Heart right ventricle (tissue), 16 donors: ENCODE measurements around the gene MALRD1. TPM values are rescaled to one million over a fixed set of nuclear protein-coding genes. Genes with fewer than 3 reads are reported as not detected.

Experiments
- ATAC-seq, 8 donors: fragments of 200-7000 bp; cut with Tn5 transposase; one replicate each; pipeline ENCODE4 v1.9.1; 2020; ENCODE audit warnings: mild to moderate bottlenecking in 8 of 8, moderate library complexity in 8 of 8, moderate number of reproducible peaks in 1 of 8
- DNase-seq, 2 donors: peaks; one replicate each; pipeline ENCODE4 v3.0.0-alpha.2; 2020
- H3K27ac ChIP-seq, 10 donors: fragments of 200-600 bp; sonication (generic) in 2 of 10; one replicate each; pipeline versions ENCODE4 v1.5.0 to v1.8.0; 2020 to 2022; ENCODE audit warnings: mild to moderate bottlenecking in 3 of 10
- H3K27me3 ChIP-seq, 7 donors: fragments of 200-600 bp; one replicate each; pipeline ENCODE4 v1.8.0; 2021 to 2022; ENCODE audit warnings: mild to moderate bottlenecking in 2 of 7
- H3K36me3 ChIP-seq, 9 donors: fragments of 200-600 bp; sonication (generic) in 1 of 9; one replicate each; pipeline versions ENCODE4 v1.5.0 to v1.8.0; 2020 to 2022; ENCODE audit warnings: mild to moderate bottlenecking in 2 of 9
- H3K4me1 ChIP-seq, 9 donors: fragments of 200-600 bp; sonication (generic) in 1 of 9; one replicate each; pipeline versions ENCODE4 v1.5.0 to v1.8.0; 2020 to 2022; ENCODE audit warnings: mild to moderate bottlenecking in 4 of 9
- H3K4me3 ChIP-seq, 10 donors: fragments of 200-600 bp; sonication (generic) in 2 of 10; one replicate each; pipeline versions ENCODE4 v1.5.0 to v1.8.0; 2020 to 2022; ENCODE audit warnings: mild to moderate bottlenecking in 7 of 10, moderate library complexity in 2 of 10
- H3K9me3 ChIP-seq, 11 donors: fragments of 200-600 bp in 10 of 11; sonication (generic) in 2 of 11; one replicate each; pipeline versions ENCODE4 v1.5.0 to v1.8.0; 2013 to 2022; ENCODE audit warnings: mild to moderate bottlenecking in 2 of 11, control low read depth in 1 of 11, moderate library complexity in 1 of 11
- WGBS, 2 donors: extraction: QIAGEN DNeasy Blood & Tissue Kit; methylation state at CpG; one replicate each; pipeline ENCODE4 v1.1.7; 2013; ENCODE audit warnings: inconsistent platforms in 1 of 2; 5-methylcytosine and 5-hydroxymethylcytosine counted together
- intact Hi-C, 10 donors: fragments of 100-400 bp; cut with DNase I; formaldehyde crosslinking; loops; one replicate each; pipeline versions ENCODE4 v1.11.1 to v1.14.2; 2022
- polyA plus RNA-seq, 2 donors: library from polyadenylated mRNA; stranded (reverse); fragments of 200-250 nt; gene quantifications; one replicate each; pipeline ENCODE4 v1.2.3, GENCODE V29; 2013
- total RNA-seq, 10 donors: library from RNA; stranded (reverse); fragmentation: NEBNext Ultra II Directional in 3 of 10; extraction: Animal tissue kit (Norgen Biotek cat#: 25700) in 3 of 10; gene quantifications; one replicate each; pipeline versions ENCODE4 v1.2.1 to v1.2.4, GENCODE V29; 2021 to 2023
- TF ChIP-seq, protein P1 (sequence below), 9 donors: fragments of 200-600 bp; sonication (generic) in 2 of 9; IDR thresholded peaks; one replicate each; pipeline versions ENCODE4 v1.5.0 to v1.8.0; 2021 to 2022; ENCODE audit warnings: antibody characterized with exemption in 9 of 9, mild to moderate bottlenecking in 5 of 9, moderate library complexity in 1 of 9
- donor health status: Arrhythmogenic right ventricular cardiomyopathy.
- donor health status: ischemic (EF 13 %, LVEDD 7.1; RV severe dilation, severe dysfunction).
- donor health status: healthy with polysubstance abuse.
- donor health status: DM: no; HTN: yes; CAD: no.
- donor health status: DM: no; HTN: no; CAD: no.
- donor health status: ischemic (EF 25% LVEDD 6.9; RV normal size, moderate dysfunction).
- donor health status: ischemic (EF 25% LVEDD 5.7; RV mildly dilated, moderate dysfunction).
- donor health status: healthy.
- donor health status: DM: yes; HTN: yes; CAD: no.
- donor health status: Ischemic cardiomyopathy.
- donor health status: ischemic (EF 35%, LVEDD 5.7; RV mildly dilated, moderate dysfunction).
- donor health status: nonischemic (EF 11% LVEDD 7.7; RV severe dilation, severe dysfunction).
- donor health status: DM: yes; HTN: yes; CAD: no.
- donor health status: PGD.
- donor health status: ischemic (EF 29% LVEDD 5.4; RV normal size, mild dysfunction).
- donor health status: nonischemic (EF 23%, LVEDD 6.1; RV moderate dilation, normal function).

MALRD1 gene
- total and polyA plus RNA-seq, 12 donors = 0.10 to 2.2 (median 0.47) TPM

DNA sequence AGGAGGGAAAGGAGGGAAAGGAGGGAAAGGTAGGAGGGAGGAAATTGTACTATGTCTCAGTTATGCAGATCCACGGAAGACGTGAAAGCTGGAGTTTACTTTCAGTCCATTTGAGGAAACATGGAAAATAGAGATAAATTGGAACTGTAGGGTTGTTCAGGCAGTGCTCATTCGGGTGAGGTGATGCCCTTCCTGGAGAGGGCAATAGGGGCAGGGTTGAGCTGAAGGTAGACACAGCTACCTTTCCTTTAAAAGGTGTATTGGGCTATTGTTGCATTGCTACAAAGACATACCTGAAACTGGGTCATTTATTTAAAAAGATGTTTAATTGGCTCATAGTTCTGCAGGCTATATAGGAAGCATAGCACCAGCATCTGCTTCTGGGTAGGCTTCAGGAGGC lies 650.7 kb downstream of the MALRD1 start:
- Histone ChIP-seq H3K36me3 (no peaks in the 10 kb centered on the region), H3K4me1 (no peaks in the 10 kb centered on the region), H3K9me3 (no peaks in the 10 kb centered on the region), H3K27me3 (no peaks in the 10 kb centered on the region), H3K27ac (no peak overlapping the region), H3K4me3 (no peak overlapping the region)
- TF ChIP-seq, protein P1, sequence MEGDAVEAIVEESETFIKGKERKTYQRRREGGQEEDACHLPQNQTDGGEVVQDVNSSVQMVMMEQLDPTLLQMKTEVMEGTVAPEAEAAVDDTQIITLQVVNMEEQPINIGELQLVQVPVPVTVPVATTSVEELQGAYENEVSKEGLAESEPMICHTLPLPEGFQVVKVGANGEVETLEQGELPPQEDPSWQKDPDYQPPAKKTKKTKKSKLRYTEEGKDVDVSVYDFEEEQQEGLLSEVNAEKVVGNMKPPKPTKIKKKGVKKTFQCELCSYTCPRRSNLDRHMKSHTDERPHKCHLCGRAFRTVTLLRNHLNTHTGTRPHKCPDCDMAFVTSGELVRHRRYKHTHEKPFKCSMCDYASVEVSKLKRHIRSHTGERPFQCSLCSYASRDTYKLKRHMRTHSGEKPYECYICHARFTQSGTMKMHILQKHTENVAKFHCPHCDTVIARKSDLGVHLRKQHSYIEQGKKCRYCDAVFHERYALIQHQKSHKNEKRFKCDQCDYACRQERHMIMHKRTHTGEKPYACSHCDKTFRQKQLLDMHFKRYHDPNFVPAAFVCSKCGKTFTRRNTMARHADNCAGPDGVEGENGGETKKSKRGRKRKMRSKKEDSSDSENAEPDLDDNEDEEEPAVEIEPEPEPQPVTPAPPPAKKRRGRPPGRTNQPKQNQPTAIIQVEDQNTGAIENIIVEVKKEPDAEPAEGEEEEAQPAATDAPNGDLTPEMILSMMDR (IDR thresholded peaks at IDR 0.05) = no peak
- ATAC-seq (no peak), DNase-seq (no peak)
- intact Hi-C loops = no loop called here
- WGBS, 2 donors = 73 to 77% methylated on average over 3 of the region's 3 CpGs

DNA sequence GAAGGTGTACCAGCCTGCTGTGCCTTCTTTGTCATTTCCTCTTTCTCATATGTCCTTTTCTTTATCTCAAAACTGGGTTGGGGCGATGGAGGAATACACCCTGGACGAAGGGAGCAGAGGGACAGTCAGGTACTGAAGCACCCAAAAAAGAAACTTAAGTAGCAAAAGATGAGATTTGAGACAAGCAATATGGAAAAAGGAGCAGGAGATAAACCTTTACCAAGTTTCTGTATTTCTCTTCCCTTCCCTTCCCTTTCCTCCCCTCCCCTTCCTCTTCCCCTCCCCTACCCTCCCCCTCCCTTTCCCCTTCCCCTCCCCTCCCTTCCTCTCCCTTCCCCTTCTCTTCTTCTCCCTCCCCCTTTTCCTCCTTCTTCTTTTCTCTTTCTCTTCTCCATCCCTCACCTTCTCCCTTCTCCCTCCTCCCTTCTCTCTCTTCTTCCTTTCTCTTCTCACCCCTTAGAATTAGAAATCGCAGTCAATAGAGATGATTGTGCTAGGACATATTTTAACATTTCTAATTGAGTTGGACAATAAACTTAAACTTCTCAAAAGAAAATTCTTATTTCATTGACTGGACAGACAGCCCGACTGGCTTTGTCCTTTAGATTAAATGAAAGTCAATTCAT lies 652.9 kb downstream of the MALRD1 start:
- WGBS, 2 donors = 85 to 92% methylated on average over 4 of the region's 4 CpGs
- no peak for ATAC-seq
- intact Hi-C loops = no loop called here

DNA sequence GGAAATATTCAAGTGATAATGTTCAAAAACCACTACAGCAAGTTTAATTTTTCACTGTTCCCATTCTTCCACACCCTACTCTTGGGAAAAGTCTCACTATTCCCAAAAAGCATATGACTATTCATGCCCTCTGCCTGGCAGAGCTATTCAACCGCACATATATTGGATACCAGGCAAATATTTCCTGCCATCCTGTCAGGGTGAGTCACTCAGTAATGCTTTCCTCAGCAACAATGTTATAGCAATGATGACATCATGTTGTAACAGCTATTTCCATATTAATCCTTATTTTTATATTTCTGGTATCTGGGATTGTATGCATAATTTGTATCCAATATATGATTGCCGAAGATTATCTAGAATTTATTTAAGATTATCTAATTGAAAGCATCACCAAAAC lies 653.6 kb downstream of the MALRD1 start:
- ATAC-seq (no peak), DNase-seq (no peak)
- Histone ChIP-seq H3K4me3 (no peak overlapping the region), H3K36me3 (no peaks in the 10 kb centered on the region), H3K27ac (no peak overlapping the region), H3K4me1 (no peaks in the 10 kb centered on the region), H3K27me3 (no peaks in the 10 kb centered on the region), H3K9me3 (no peaks in the 10 kb centered on the region)
- TF ChIP-seq, protein P1 (IDR thresholded peaks at IDR 0.05) = no peak
- WGBS, 2 donors = 78 to 81% methylated on average over 2 of the region's 2 CpGs
- intact Hi-C loops = no loop called here

More for the DNA sequence above, 652.9 kb downstream of the MALRD1 start:
- H3K4me3 ChIP-seq = no peak overlapping the region
- H3K36me3 ChIP-seq = no peaks in the 10 kb centered on the region
- no peaks in the 10 kb centered on the region for H3K9me3 ChIP-seq
- no peak overlapping the region for H3K27ac ChIP-seq
- no peak for DNase-seq
- no peaks in the 10 kb centered on the region for H3K27me3 ChIP-seq
- no peaks in the 10 kb centered on the region for H3K4me1 ChIP-seq
- TF ChIP-seq, protein P1 (IDR thresholded peaks at IDR 0.05) = no peak

DNA sequence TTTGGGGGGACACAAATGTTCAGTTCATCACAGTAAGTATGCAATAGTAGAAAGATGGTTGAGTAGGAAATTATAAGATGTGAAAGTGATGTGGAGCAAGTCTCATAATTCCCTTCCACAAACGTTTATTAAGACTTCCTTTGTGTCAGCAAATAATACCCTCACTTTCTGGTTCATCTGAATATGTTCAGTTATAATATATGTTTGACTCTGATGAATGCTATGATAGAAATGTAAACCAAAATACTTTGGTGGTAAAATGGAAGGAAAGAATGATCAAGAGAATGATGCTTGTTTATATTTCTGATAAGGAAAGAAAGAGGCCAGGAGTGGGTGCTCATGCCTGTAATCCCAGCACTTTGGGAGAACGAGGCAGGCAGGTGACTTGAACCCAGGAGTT lies 655.9 kb downstream of the MALRD1 start:
- ATAC-seq = no peak
- no peak for DNase-seq
- no peaks in the 10 kb centered on the region for H3K27me3 ChIP-seq
- no peaks in the 10 kb centered on the region for H3K9me3 ChIP-seq
- no peaks in the 10 kb centered on the region for H3K4me1 ChIP-seq
- no peak overlapping the region for H3K4me3 ChIP-seq
- TF ChIP-seq, protein P1 (IDR thresholded peaks at IDR 0.05) = no peak
- 57 to 61% methylated on average over 2 of the region's 2 CpGs for WGBS, 2 donors
- no peak overlapping the region for H3K27ac ChIP-seq
- no peaks in the 10 kb centered on the region for H3K36me3 ChIP-seq
- intact Hi-C loops = no loop called here
